Hepatocyte (in vitro differentiated cells): ENCODE results near the gene GLT1D1. TPM values are rescaled to one million over a fixed set of nuclear protein-coding genes. Genes with fewer than 3 reads are reported as not detected.
A peak's percentile ranks its signal among the peaks of the same experiment; 100 is the strongest.
"Not testable (repeated sequence)": the region's sequence is repeated elsewhere in the genome, so short reads cannot be mapped to it uniquely, and the experiment has no call there.

ENCODE experiments used
- DNase-seq: peaks from one replicate; pipeline ENCODE4 v3.0.0-alpha.2; 2016; ENCODE audit warnings: low spot score
- H2AFZ ChIP-seq: fragments of 200-600 bp; sonication (generic); 2 replicates; pipeline ENCODE4 v1.6.0; 2016; ENCODE audit warnings: antibody characterized with exemption, mild to moderate bottlenecking
- H3K27ac ChIP-seq: fragments of 200-600 bp; sonication (generic); 2 replicates; pipeline ENCODE4 v1.5.1; 2016; ENCODE audit warnings: mild to moderate bottlenecking
- H3K27me3 ChIP-seq: fragments of 200-600 bp; sonication (generic); 2 replicates; pipeline ENCODE4 v1.6.1; 2016
- H3K36me3 ChIP-seq: fragments of 200-600 bp; sonication (generic); replicated peaks from 2 replicates; pipeline ENCODE4 v1.5.1; 2016; ENCODE audit warnings: low read depth; ENCODE audit not compliant: insufficient read depth
- H3K4me1 ChIP-seq: fragments of 200-600 bp; sonication (generic); 2 replicates; pipeline ENCODE4 v1.5.1; 2016; ENCODE audit warnings: mild to moderate bottlenecking, moderate library complexity; ENCODE audit not compliant: insufficient read depth
- H3K4me2 ChIP-seq: fragments of 200-600 bp; sonication (generic); 2 replicates; pipeline ENCODE4 v1.6.0; 2016
- H3K4me3 ChIP-seq: fragments of 200-600 bp; sonication (generic); 2 replicates; pipeline ENCODE4 v1.5.1; 2016; ENCODE audit warnings: mild to moderate bottlenecking
- H3K79me2 ChIP-seq: fragments of 200-600 bp; sonication (generic); 2 replicates; pipeline ENCODE4 v1.6.0; 2017; ENCODE audit warnings: mild to moderate bottlenecking
- H3K9me2 ChIP-seq: fragments of 200-600 bp; sonication (generic); replicated peaks from 2 replicates; pipeline ENCODE4 v1.6.0; 2017; ENCODE audit warnings: mild to moderate bottlenecking; ENCODE audit not compliant: insufficient read depth
- H3K9me3 ChIP-seq: fragments of 200-600 bp; sonication (generic); 2 replicates; pipeline ENCODE4 v1.5.1; 2016; ENCODE audit warnings: low read depth, mild to moderate bottlenecking
- H4K20me1 ChIP-seq: fragments of 200-600 bp; sonication (generic); 2 replicates; pipeline ENCODE4 v1.6.0; 2016; ENCODE audit warnings: mild to moderate bottlenecking; ENCODE audit not compliant: insufficient read depth, poor library complexity, severe bottlenecking
- CTCF ChIP-seq: fragments of 200-600 bp; sonication (generic); IDR thresholded peaks from 2 replicates; pipeline ENCODE4 v1.5.1; 2016; ENCODE audit warnings: antibody characterized with exemption, mild to moderate bottlenecking; ENCODE audit not compliant: poor library complexity
- EZH2 ChIP-seq: fragments of 200-600 bp; sonication (generic); IDR thresholded peaks from 2 replicates; pipeline ENCODE4 v1.6.1; 2016; ENCODE audit warnings: antibody characterized with exemption, mild to moderate bottlenecking, borderline replicate concordance
- EZH2phosphoT487 ChIP-seq: fragments of 200-600 bp; sonication (generic); IDR thresholded peaks from one replicate; pipeline ENCODE4 v1.6.1; 2018; ENCODE audit warnings: antibody characterized with exemption, mild to moderate bottlenecking, low read depth, moderate library complexity; ENCODE audit not compliant: unreplicated experiment, severe bottlenecking
- WGBS: methylation state at CpG from one replicate; pipeline ENCODE4 v1.1.6; 2016; ENCODE audit warnings: low lambda C conversion rate; ENCODE audit errors: missing lambda C conversion rate; 5-methylcytosine and 5-hydroxymethylcytosine counted together
- polyA plus RNA-seq: library from polyadenylated mRNA; unstranded; fragments of >200 nt; fragmentation: Nextera tagmentation; extraction: Ambion mirVana; gene quantifications from 2 replicates; pipeline ENCODE4 v1.2.1, GENCODE V29; 2016
- total RNA-seq: library from RNA; depleted of rRNA; stranded (reverse); fragments of >200 nt; gene quantifications from 2 replicates; pipeline ENCODE4 v1.2.3, GENCODE V29; 2014

GLT1D1 gene
- 0.92 and 1.8 TPM in 2 replicates for total RNA-seq
- 1.1 and 1.9 TPM in 2 replicates for polyA plus RNA-seq

GRCh38 chr12:128852885-128853599, at the start of gene GLT1D1:
Gene GLT1D1, plus strand, starts transcription at chr12:128853478. Its CDS starts 104 bp downstream, at chr12:128853582.
- no peaks in the 10 kb centered on the region for H3K36me3 ChIP-seq
- peaks cover 50% of the 10 kb centered on the region for H3K27me3 ChIP-seq
- WGBS, result 45% methylated on average over 28 of the region's 56 CpGs
- peaks cover 4% of the 10 kb centered on the region for H3K4me1 ChIP-seq
- H4K20me1 ChIP-seq, result no peaks in the 10 kb centered on the region
- peak within 1 kb of the TSS; percentile 92 for H3K4me2 ChIP-seq
- DNase-seq, result no peak
- TF ChIP-seq EZH2phosphoT487, result no peak
- no peak for TF ChIP-seq CTCF
- TF ChIP-seq EZH2, result no peak
- peak within 1 kb of the TSS; percentile 64 for H2AFZ ChIP-seq
- H3K9me2 ChIP-seq, result no peaks in the 10 kb centered on the region
- H3K27ac ChIP-seq, result no peak within 1 kb of the TSS
- H3K9me3 ChIP-seq, result no peaks in the 10 kb centered on the region
- no peak within 1 kb of the TSS for H3K4me3 ChIP-seq
- no peaks in the 10 kb centered on the region for H3K79me2 ChIP-seq

- peaks cover 8% of the 10 kb centered on the region for H4K20me1 ChIP-seq
- no peaks in the 10 kb centered on the region for H3K4me1 ChIP-seq
- no peak overlapping the region for H3K4me2 ChIP-seq
- no peak overlapping the region for H2AFZ ChIP-seq
- no peaks in the 10 kb centered on the region for H3K9me2 ChIP-seq
- TF ChIP-seq EZH2phosphoT487, result no peak
- no peak for TF ChIP-seq EZH2
- no peak for TF ChIP-seq CTCF
- peaks cover 26% of the 10 kb centered on the region for H3K79me2 ChIP-seq
- 97% methylated on average over 9 of the region's 9 CpGs for WGBS
- no peak overlapping the region for H3K4me3 ChIP-seq
- H3K27me3 ChIP-seq, result no peaks in the 10 kb centered on the region
- H3K27ac ChIP-seq, result no peak overlapping the region
- no peaks in the 10 kb centered on the region for H3K9me3 ChIP-seq
- no peak for DNase-seq
- H3K36me3 ChIP-seq, result peaks cover 3% of the 10 kb centered on the region
These were observed 49.5 kb upstream of the GLT1D1 start for GRCh38 chr12:128803788-128804187.

GRCh38 chr12:128804762-128805161, 48.5 kb upstream of the GLT1D1 start:
- Histone ChIP-seq H3K36me3 (peaks cover 3% of the 10 kb centered on the region), H3K79me2 (peaks cover 31% of the 10 kb centered on the region)

GRCh38 chr12:128805406-128805805, 47.9 kb upstream of the GLT1D1 start:
- H3K9me3 ChIP-seq, H3K27ac ChIP-seq, H3K9me2 ChIP-seq, H2AFZ ChIP-seq, H3K27me3 ChIP-seq, H3K4me2 ChIP-seq, DNase-seq, H3K4me1 ChIP-seq, H3K36me3 ChIP-seq, H3K4me3 ChIP-seq: not testable (repeated sequence)
- WGBS, result 96% methylated on average over 5 of the region's 5 CpGs
- peaks cover 12% of the 10 kb centered on the region for H4K20me1 ChIP-seq
- peaks cover 36% of the 10 kb centered on the region for H3K79me2 ChIP-seq

More at GRCh38 chr12:128804762-128805161, 48.5 kb upstream of the GLT1D1 start:
- DNase-seq, result no peak
- TF ChIP-seq EZH2 (no peak), CTCF (no peak), EZH2phosphoT487 (no peak)
- no peak overlapping the region for H3K4me2 ChIP-seq
- H3K27ac ChIP-seq, result no peak overlapping the region
- no peaks in the 10 kb centered on the region for H3K27me3 ChIP-seq
- 97% methylated on average over 8 of the region's 8 CpGs for WGBS
- no peak overlapping the region for H3K4me3 ChIP-seq
- H3K9me2 ChIP-seq, result no peaks in the 10 kb centered on the region
- H3K4me1 ChIP-seq, result no peaks in the 10 kb centered on the region
- H2AFZ ChIP-seq, result no peak overlapping the region
- H3K9me3 ChIP-seq, result no peaks in the 10 kb centered on the region
- peaks cover 8% of the 10 kb centered on the region for H4K20me1 ChIP-seq
